Mesodermal cell (in vitro differentiated cells): ENCODE data around the gene IMPDH1.
A peak's percentile ranks its signal among the peaks of the same experiment; 100 is the strongest.

Experiments
- H3K27ac ChIP-seq: 2 replicates; pipeline ENCODE4 v1.7.0; 2013; ENCODE audit warnings: mild to moderate bottlenecking, low read depth, low read length, moderate library complexity; ENCODE audit not compliant: severe bottlenecking
- H3K36me3 ChIP-seq: 2 replicates; pipeline ENCODE4 v1.7.1; 2013; ENCODE audit warnings: mild to moderate bottlenecking, low read length, moderate library complexity; ENCODE audit not compliant: control insufficient read depth, insufficient read depth
- H3K4me1 ChIP-seq: one replicate; pipeline ENCODE4 v1.7.1; 2013; ENCODE audit warnings: mild to moderate bottlenecking, low read length; ENCODE audit not compliant: insufficient read depth, control insufficient read depth, poor library complexity, severe bottlenecking
- H3K4me3 ChIP-seq: 2 replicates; pipeline ENCODE4 v1.7.0; 2013; ENCODE audit warnings: low read length, control low read depth, mild to moderate bottlenecking; ENCODE audit not compliant: insufficient read depth, poor library complexity, severe bottlenecking; ENCODE audit errors: extremely low read depth
- H3K9me3 ChIP-seq: 2 replicates; pipeline ENCODE4 v1.7.1; 2013; ENCODE audit warnings: mild to moderate bottlenecking, low read length, moderate library complexity; ENCODE audit not compliant: control insufficient read depth
- WGBS, 2 experiments: methylation state at CpG; one replicate each; pipeline ENCODE4 v1.1.5; 2013; ENCODE audit warnings: missing lambda C conversion rate in 2 of 2; ENCODE audit not compliant: insufficient coverage in 2 of 2; 5-methylcytosine and 5-hydroxymethylcytosine counted together

Gene IMPDH1

GRCh38 chr7:128405471-128406313 is 4.1 kb downstream of the IMPDH1 start:
- H3K27ac ChIP-seq = no peak overlapping the region
- WGBS, 2 experiments = 1 to 2% methylated on average over 55 to 63 of the region's 107 CpGs

GRCh38 chr7:128404886-128405470 is 4.8 kb downstream of the IMPDH1 start:
- Histone ChIP-seq H3K9me3 (no peaks in the 10 kb centered on the region), H3K4me3 (peak overlapping the region; percentile 56), H3K27ac (no peak overlapping the region), H3K4me1 (peaks cover 28% of the 10 kb centered on the region), H3K36me3 (peaks cover 14% of the 10 kb centered on the region)
- 44 to 48% methylated on average over 9 to 11 of the region's 13 CpGs for WGBS, 2 experiments

More at GRCh38 chr7:128405471-128406313, 4.1 kb downstream of the IMPDH1 start:
- H3K4me3 ChIP-seq = peak overlapping the region; percentile 56
- no peaks in the 10 kb centered on the region for H3K9me3 ChIP-seq
- peaks cover 28% of the 10 kb centered on the region for H3K4me1 ChIP-seq
- peaks cover 8% of the 10 kb centered on the region for H3K36me3 ChIP-seq

- 72 to 83% methylated on average over 9 of the region's 9 CpGs for WGBS, 2 experiments
- Histone ChIP-seq H3K4me1 (peaks cover 27% of the 10 kb centered on the region), H3K9me3 (no peaks in the 10 kb centered on the region), H3K27ac (no peak overlapping the region), H3K36me3 (peaks cover 18% of the 10 kb centered on the region), H3K4me3 (peak overlapping the region; percentile 56)
These were observed 5.6 kb downstream of the IMPDH1 start for GRCh38 chr7:128404143-128404681.

GRCh38 chr7:128403676-128404075 is 6.1 kb downstream of the IMPDH1 start:
- 94 to 100% methylated on average over 2 to 4 of the region's 5 CpGs for WGBS, 2 experiments
- no peaks in the 10 kb centered on the region for H3K9me3 ChIP-seq
- H3K27ac ChIP-seq = no peak overlapping the region
- peaks cover 18% of the 10 kb centered on the region for H3K36me3 ChIP-seq
- H3K4me3 ChIP-seq = peak overlapping the region; percentile 56
- H3K4me1 ChIP-seq = peaks cover 22% of the 10 kb centered on the region

- H3K36me3 ChIP-seq = peaks cover 25% of the 10 kb centered on the region
- H3K4me3 ChIP-seq = no peak overlapping the region
These were observed 7.4 kb downstream of the IMPDH1 start for GRCh38 chr7:128402356-128402755.

GRCh38 chr7:128400566-128400965 is 9.2 kb downstream of the IMPDH1 start:
- Histone ChIP-seq H3K4me3 (no peak overlapping the region), H3K27ac (no peak overlapping the region), H3K9me3 (no peaks in the 10 kb centered on the region), H3K36me3 (peaks cover 42% of the 10 kb centered on the region), H3K4me1 (peaks cover 17% of the 10 kb centered on the region)
- WGBS, 2 experiments = 90 to 100% methylated on average over 2 to 3 of the region's 5 CpGs

More at GRCh38 chr7:128402356-128402755, 7.4 kb downstream of the IMPDH1 start:
- Histone ChIP-seq H3K27ac (no peak overlapping the region), H3K9me3 (no peaks in the 10 kb centered on the region), H3K4me1 (peaks cover 17% of the 10 kb centered on the region)
- 90 to 91% methylated on average over 2 of the region's 2 CpGs for WGBS, 2 experiments

- 86 to 100% methylated on average over 2 to 3 of the region's 7 CpGs for WGBS, 2 experiments
These were observed 9.8 kb downstream of the IMPDH1 start for GRCh38 chr7:128399991-128400390.

GRCh38 chr7:128398841-128399135 is 11.0 kb downstream of the IMPDH1 start:
- H3K4me3 ChIP-seq = no peak overlapping the region
- peaks cover 56% of the 10 kb centered on the region for H3K36me3 ChIP-seq
- H3K27ac ChIP-seq = no peak overlapping the region
- 22 to 64% methylated on average over 3 to 6 of the region's 6 CpGs for WGBS, 2 experiments
- no peaks in the 10 kb centered on the region for H3K9me3 ChIP-seq
- peaks cover 4% of the 10 kb centered on the region for H3K4me1 ChIP-seq

More at GRCh38 chr7:128399991-128400390, 9.8 kb downstream of the IMPDH1 start:
- Histone ChIP-seq H3K36me3 (peaks cover 48% of the 10 kb centered on the region), H3K27ac (no peak overlapping the region), H3K4me1 (peaks cover 16% of the 10 kb centered on the region), H3K9me3 (no peaks in the 10 kb centered on the region), H3K4me3 (no peak overlapping the region)

GRCh38 chr7:128398016-128398840 is 11.6 kb downstream of the IMPDH1 start:
- H3K9me3 ChIP-seq = no peaks in the 10 kb centered on the region
- 74 to 81% methylated on average over 10 to 16 of the region's 16 CpGs for WGBS, 2 experiments
- no peaks in the 10 kb centered on the region for H3K4me1 ChIP-seq
- no peak overlapping the region for H3K27ac ChIP-seq
- H3K4me3 ChIP-seq = no peak overlapping the region
- H3K36me3 ChIP-seq = peaks cover 56% of the 10 kb centered on the region

GRCh38 chr7:128396357-128396756 is 13.4 kb downstream of the IMPDH1 start:
- H3K9me3 ChIP-seq = no peaks in the 10 kb centered on the region
- WGBS, 2 experiments = 98 to 100% methylated on average over 2 to 5 of the region's 11 CpGs
- no peaks in the 10 kb centered on the region for H3K4me1 ChIP-seq
- H3K4me3 ChIP-seq = no peak overlapping the region
- H3K27ac ChIP-seq = no peak overlapping the region
- H3K36me3 ChIP-seq = peaks cover 60% of the 10 kb centered on the region
